Spinal cord (tissue), 10 donors: Measurements from ENCODE around the gene RPGR. TPM values are rescaled to one million over a fixed set of nuclear protein-coding genes. Genes with fewer than 3 reads are reported as not detected.

Source experiments
- DNase-seq, 6 donors: peaks; one replicate each; pipeline versions ENCODE4 v3.0.0 to v3.0.0-alpha.2; 2013 to 2015; ENCODE audit warnings: low spot score in 6 of 6, low read depth in 4 of 6
- H3K27ac ChIP-seq: one replicate; pipeline ENCODE4 v1.5.1; 2013; ENCODE audit warnings: low read depth, low read length, control low read depth
- H3K27me3 ChIP-seq: one replicate; pipeline ENCODE4 v1.6.1; 2013; ENCODE audit warnings: low read length; ENCODE audit not compliant: control insufficient read depth, insufficient read depth
- H3K36me3 ChIP-seq: one replicate; pipeline ENCODE4 v1.6.1; 2013; ENCODE audit warnings: low read length; ENCODE audit not compliant: control insufficient read depth, insufficient read depth
- H3K4me1 ChIP-seq: one replicate; pipeline ENCODE4 v1.6.1; 2013; ENCODE audit warnings: low read length; ENCODE audit not compliant: control insufficient read depth, insufficient read depth
- H3K4me3 ChIP-seq: one replicate; pipeline ENCODE4 v1.5.1; 2013; ENCODE audit warnings: low read depth, low read length, control low read depth
- H3K9me3 ChIP-seq: one replicate; pipeline ENCODE4 v1.6.1; 2013; ENCODE audit warnings: low read length; ENCODE audit not compliant: control insufficient read depth, insufficient read depth
- whole genome bisulfite sequencing: methylation state at CpG from one replicate; pipeline ENCODE4 v1.1.5; 2013; ENCODE audit warnings: missing lambda C conversion rate; ENCODE audit not compliant: insufficient coverage; 5-methylcytosine and 5-hydroxymethylcytosine counted together
- polyA plus RNA-seq, 2 donors: library from polyadenylated mRNA; unstranded; fragments of 120-200 nt; gene quantifications; one replicate each; pipeline ENCODE4 v1.2.1, GENCODE V29; 2013; ENCODE audit not compliant: insufficient read length in 2 of 2
- total RNA-seq, 2 donors: library from RNA; depleted of rRNA in 1 of 2; stranded (reverse); fragments of 120-200 nt in 1 of 2; fragments of >200 nt in 1 of 2; gene quantifications; one replicate each; pipeline versions ENCODE4 v1.2.3 to v1.2.4, GENCODE V29; 2013 to 2014
- donor health status: healthy.

Gene RPGR
- total and polyA plus RNA-seq, 4 donors = 12.7 to 18.3 (median 15.0) TPM

- Histone ChIP-seq H3K36me3 (no peaks in the 10 kb centered on the region), H3K4me3 (no peak overlapping the region), H3K27ac (no peak overlapping the region), H3K9me3 (no peaks in the 10 kb centered on the region), H3K4me1 (no peaks in the 10 kb centered on the region), H3K27me3 (peaks cover 2% of the 10 kb centered on the region)
- no CpG with 5 or more reads among the region's 2 CpGs for WGBS
- DNase-seq = no peak
Observed at GRCh38 chrX:38275615-38276014, 51.7 kb downstream of the RPGR start.

DNA sequence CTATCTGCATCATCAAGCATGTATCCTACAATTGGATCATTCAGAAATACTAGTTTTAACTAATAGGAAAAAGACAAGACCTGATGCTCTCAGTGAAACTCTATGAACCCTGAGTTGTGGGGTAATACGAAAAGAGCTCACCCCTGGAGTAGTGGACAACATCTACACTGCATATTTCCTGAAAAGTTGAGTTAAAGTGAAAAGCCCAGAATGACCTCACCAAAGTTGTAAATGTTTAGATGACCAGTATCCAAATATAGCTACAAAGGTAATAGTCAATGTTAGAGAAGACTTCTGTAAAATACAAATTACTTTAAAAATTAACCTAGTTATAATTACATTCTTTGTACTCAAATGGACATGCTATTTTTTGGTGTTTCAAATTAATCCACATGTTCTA is 53.9 kb downstream of the RPGR start:
- WGBS = no CpG with 5 or more reads among the region's 1 CpG
- H3K27me3 ChIP-seq = peaks cover 2% of the 10 kb centered on the region

GRCh38 chrX:38271154-38271716 is 56.1 kb downstream of the RPGR start:
- no peak for DNase-seq
- Histone ChIP-seq H3K27me3 (no peaks in the 10 kb centered on the region), H3K4me3 (no peak overlapping the region), H3K9me3 (peaks cover 2% of the 10 kb centered on the region), H3K27ac (no peak overlapping the region), H3K4me1 (no peaks in the 10 kb centered on the region), H3K36me3 (no peaks in the 10 kb centered on the region)

More for the DNA sequence above, 53.9 kb downstream of the RPGR start:
- Histone ChIP-seq H3K4me3 (no peak overlapping the region), H3K9me3 (no peaks in the 10 kb centered on the region), H3K4me1 (no peaks in the 10 kb centered on the region), H3K36me3 (no peaks in the 10 kb centered on the region), H3K27ac (no peak overlapping the region)
- no peak for DNase-seq

- H3K4me1 ChIP-seq = no peaks in the 10 kb centered on the region
- H3K27me3 ChIP-seq = no peaks in the 10 kb centered on the region
- 75% methylated on average over 3 of the region's 3 CpGs for WGBS
- H3K27ac ChIP-seq = no peak overlapping the region
- DNase-seq = no peak
- no peaks in the 10 kb centered on the region for H3K36me3 ChIP-seq
- H3K4me3 ChIP-seq = no peak overlapping the region
- peaks cover 2% of the 10 kb centered on the region for H3K9me3 ChIP-seq
Observed at GRCh38 chrX:38268011-38268410, 59.3 kb downstream of the RPGR start.

DNA sequence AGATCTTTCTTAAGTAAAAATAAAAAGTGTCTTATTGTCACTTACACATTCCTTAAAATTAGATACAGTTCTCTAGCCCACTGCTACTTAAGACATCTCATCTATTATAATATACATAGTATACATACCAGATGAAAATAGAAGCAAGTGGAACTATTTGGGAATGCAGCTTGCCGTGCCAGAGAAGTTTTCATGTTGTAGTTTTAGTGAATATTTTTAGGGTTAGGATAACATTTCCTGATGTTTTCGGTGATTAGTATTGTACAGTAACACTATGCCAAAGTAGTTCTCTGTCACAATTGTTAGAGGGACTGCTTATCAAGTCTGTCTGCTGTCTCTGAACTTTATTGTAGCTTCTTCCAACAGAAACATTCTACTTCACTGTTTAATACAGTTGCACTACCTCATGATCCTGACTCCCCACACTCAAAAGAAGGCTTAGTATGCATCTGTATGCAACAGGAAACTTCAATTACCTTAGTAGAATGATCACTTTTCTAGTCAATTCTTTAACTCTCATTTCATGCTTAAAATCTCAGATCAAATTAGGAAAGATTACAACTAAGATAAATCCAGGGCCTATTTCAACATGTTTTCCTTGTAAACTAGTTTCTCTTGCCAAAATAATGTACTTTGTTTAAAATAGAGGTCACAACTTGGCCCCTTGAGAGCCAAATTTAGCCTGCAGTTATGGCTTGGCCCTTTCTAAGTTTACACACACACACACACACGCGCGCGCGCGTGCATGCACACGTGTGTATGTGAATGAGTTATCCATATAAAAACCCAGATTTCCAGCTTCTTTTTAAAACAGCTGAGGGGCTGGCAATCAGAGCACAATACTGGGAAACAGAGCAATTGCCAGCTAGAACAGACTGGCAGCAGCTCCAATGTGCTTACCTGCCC is 64.3 kb downstream of the RPGR start:
- Histone ChIP-seq H3K27me3 (peaks cover 6% of the 10 kb centered on the region), H3K4me3 (no peak overlapping the region), H3K27ac (no peak overlapping the region), H3K36me3 (no peaks in the 10 kb centered on the region), H3K4me1 (no peaks in the 10 kb centered on the region), H3K9me3 (no peaks in the 10 kb centered on the region)
- WGBS = 90% methylated on average over 2 of the region's 9 CpGs
- DNase-seq = no peak

GRCh38 chrX:38260231-38260630 is 67.1 kb downstream of the RPGR start:
- H3K9me3 ChIP-seq = no peaks in the 10 kb centered on the region
- no peaks in the 10 kb centered on the region for H3K4me1 ChIP-seq
- no peaks in the 10 kb centered on the region for H3K36me3 ChIP-seq
- no peak overlapping the region for H3K27ac ChIP-seq
- peaks cover 6% of the 10 kb centered on the region for H3K27me3 ChIP-seq
- no peak overlapping the region for H3K4me3 ChIP-seq
- 43% methylated on average over 4 of the region's 4 CpGs for WGBS
- no peak for DNase-seq

- Histone ChIP-seq H3K27me3 (peaks cover 2% of the 10 kb centered on the region), H3K36me3 (no peaks in the 10 kb centered on the region), H3K9me3 (no peaks in the 10 kb centered on the region), H3K27ac (no peak overlapping the region), H3K4me1 (no peaks in the 10 kb centered on the region), H3K4me3 (no peak overlapping the region)
- 71% methylated on average over 26 of the region's 30 CpGs for whole genome bisulfite sequencing
- DNase-seq = no peak
Observed at GRCh38 chrX:38256019-38256418, 71.3 kb downstream of the RPGR start.

- Histone ChIP-seq H3K4me1 (no peaks in the 10 kb centered on the region), H3K27me3 (no peaks in the 10 kb centered on the region), H3K36me3 (no peaks in the 10 kb centered on the region), H3K9me3 (no peaks in the 10 kb centered on the region), H3K27ac (no peak overlapping the region), H3K4me3 (no peak overlapping the region)
- 64% methylated on average over 2 of the region's 2 CpGs for WGBS
- DNase-seq = peak in 1 of 6 donors; percentile 72
Observed at GRCh38 chrX:38249965-38250364, 77.3 kb downstream of the RPGR start.

GRCh38 chrX:38247051-38247450 is 80.3 kb downstream of the RPGR start:
- no peak for DNase-seq
- no CpG with 5 or more reads among the region's 2 CpGs for WGBS
- H3K36me3 ChIP-seq = no peaks in the 10 kb centered on the region

DNA sequence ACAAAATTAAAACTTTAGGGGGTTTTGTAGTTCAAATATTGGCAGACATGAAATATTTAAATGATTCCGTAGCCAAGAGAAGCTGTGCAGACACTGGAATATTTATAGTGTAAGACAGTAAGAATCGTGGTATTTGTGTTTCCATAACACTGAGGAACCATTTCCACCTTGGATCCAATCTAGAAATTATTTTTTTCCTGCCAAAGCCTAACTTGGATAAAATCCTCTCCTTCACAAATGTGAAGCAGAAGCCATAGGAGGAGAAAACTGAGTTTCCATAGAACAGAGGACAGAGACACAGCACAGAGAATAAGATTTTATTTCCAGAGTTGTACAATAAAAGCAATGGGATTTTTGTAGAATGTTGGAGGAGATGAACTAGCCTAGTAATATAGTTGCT is 86.8 kb downstream of the RPGR start:
- H3K4me3 ChIP-seq = no peak overlapping the region
- H3K27me3 ChIP-seq = no peaks in the 10 kb centered on the region
- WGBS = no CpG with 5 or more reads among the region's 2 CpGs
- H3K9me3 ChIP-seq = no peaks in the 10 kb centered on the region
- H3K27ac ChIP-seq = no peak overlapping the region
- no peaks in the 10 kb centered on the region for H3K36me3 ChIP-seq
- DNase-seq = no peak
- no peaks in the 10 kb centered on the region for H3K4me1 ChIP-seq

More at GRCh38 chrX:38247051-38247450, 80.3 kb downstream of the RPGR start:
- no peak overlapping the region for H3K4me3 ChIP-seq
- H3K27me3 ChIP-seq = no peaks in the 10 kb centered on the region
- H3K4me1 ChIP-seq = no peaks in the 10 kb centered on the region
- no peak overlapping the region for H3K27ac ChIP-seq
- H3K9me3 ChIP-seq = no peaks in the 10 kb centered on the region
